Hepatocyte (in vitro differentiated cells): ENCODE results near the gene TBCD. TPM values are rescaled to one million over a fixed set of nuclear protein-coding genes. Genes with fewer than 3 reads are reported as not detected.
"Not testable (repeated sequence)": the region's sequence is repeated elsewhere in the genome, so short reads cannot be mapped to it uniquely, and the experiment has no call there.

ENCODE experiments used
- DNase-seq: peaks from one replicate; pipeline ENCODE4 v3.0.0-alpha.2; 2016; ENCODE audit warnings: low spot score
- H2AFZ ChIP-seq: fragments of 200-600 bp; sonication (generic); 2 replicates; pipeline ENCODE4 v1.6.0; 2016; ENCODE audit warnings: antibody characterized with exemption, mild to moderate bottlenecking
- H3K27ac ChIP-seq: fragments of 200-600 bp; sonication (generic); 2 replicates; pipeline ENCODE4 v1.5.1; 2016; ENCODE audit warnings: mild to moderate bottlenecking
- H3K27me3 ChIP-seq: fragments of 200-600 bp; sonication (generic); 2 replicates; pipeline ENCODE4 v1.6.1; 2016
- H3K36me3 ChIP-seq: fragments of 200-600 bp; sonication (generic); replicated peaks from 2 replicates; pipeline ENCODE4 v1.5.1; 2016; ENCODE audit warnings: low read depth; ENCODE audit not compliant: insufficient read depth
- H3K4me1 ChIP-seq: fragments of 200-600 bp; sonication (generic); 2 replicates; pipeline ENCODE4 v1.5.1; 2016; ENCODE audit warnings: mild to moderate bottlenecking, moderate library complexity; ENCODE audit not compliant: insufficient read depth
- H3K4me2 ChIP-seq: fragments of 200-600 bp; sonication (generic); 2 replicates; pipeline ENCODE4 v1.6.0; 2016
- H3K4me3 ChIP-seq: fragments of 200-600 bp; sonication (generic); 2 replicates; pipeline ENCODE4 v1.5.1; 2016; ENCODE audit warnings: mild to moderate bottlenecking
- H3K79me2 ChIP-seq: fragments of 200-600 bp; sonication (generic); 2 replicates; pipeline ENCODE4 v1.6.0; 2017; ENCODE audit warnings: mild to moderate bottlenecking
- H3K9me2 ChIP-seq: fragments of 200-600 bp; sonication (generic); replicated peaks from 2 replicates; pipeline ENCODE4 v1.6.0; 2017; ENCODE audit warnings: mild to moderate bottlenecking; ENCODE audit not compliant: insufficient read depth
- H3K9me3 ChIP-seq: fragments of 200-600 bp; sonication (generic); 2 replicates; pipeline ENCODE4 v1.5.1; 2016; ENCODE audit warnings: low read depth, mild to moderate bottlenecking
- H4K20me1 ChIP-seq: fragments of 200-600 bp; sonication (generic); 2 replicates; pipeline ENCODE4 v1.6.0; 2016; ENCODE audit warnings: mild to moderate bottlenecking; ENCODE audit not compliant: insufficient read depth, poor library complexity, severe bottlenecking
- EZH2 ChIP-seq: fragments of 200-600 bp; sonication (generic); IDR thresholded peaks from 2 replicates; pipeline ENCODE4 v1.6.1; 2016; ENCODE audit warnings: antibody characterized with exemption, mild to moderate bottlenecking, borderline replicate concordance
- EZH2phosphoT487 ChIP-seq: fragments of 200-600 bp; sonication (generic); IDR thresholded peaks from one replicate; pipeline ENCODE4 v1.6.1; 2018; ENCODE audit warnings: antibody characterized with exemption, mild to moderate bottlenecking, low read depth, moderate library complexity; ENCODE audit not compliant: unreplicated experiment, severe bottlenecking
- WGBS: methylation state at CpG from one replicate; pipeline ENCODE4 v1.1.6; 2016; ENCODE audit warnings: low lambda C conversion rate; ENCODE audit errors: missing lambda C conversion rate; 5-methylcytosine and 5-hydroxymethylcytosine counted together
- polyA plus RNA-seq: library from polyadenylated mRNA; unstranded; fragments of >200 nt; fragmentation: Nextera tagmentation; extraction: Ambion mirVana; gene quantifications from 2 replicates; pipeline ENCODE4 v1.2.1, GENCODE V29; 2016
- total RNA-seq: library from RNA; depleted of rRNA; stranded (reverse); fragments of >200 nt; gene quantifications from 2 replicates; pipeline ENCODE4 v1.2.3, GENCODE V29; 2014
- TF ChIP-seq, protein P1 (sequence below): fragments of 200-600 bp; sonication (generic); IDR thresholded peaks from 2 replicates; pipeline ENCODE4 v1.5.1; 2016; ENCODE audit warnings: antibody characterized with exemption, mild to moderate bottlenecking; ENCODE audit not compliant: poor library complexity

Gene TBCD
- total and polyA plus RNA-seq, 2 experiments from 2014 or later, result 24.5 to 41.5 TPM

DNA sequence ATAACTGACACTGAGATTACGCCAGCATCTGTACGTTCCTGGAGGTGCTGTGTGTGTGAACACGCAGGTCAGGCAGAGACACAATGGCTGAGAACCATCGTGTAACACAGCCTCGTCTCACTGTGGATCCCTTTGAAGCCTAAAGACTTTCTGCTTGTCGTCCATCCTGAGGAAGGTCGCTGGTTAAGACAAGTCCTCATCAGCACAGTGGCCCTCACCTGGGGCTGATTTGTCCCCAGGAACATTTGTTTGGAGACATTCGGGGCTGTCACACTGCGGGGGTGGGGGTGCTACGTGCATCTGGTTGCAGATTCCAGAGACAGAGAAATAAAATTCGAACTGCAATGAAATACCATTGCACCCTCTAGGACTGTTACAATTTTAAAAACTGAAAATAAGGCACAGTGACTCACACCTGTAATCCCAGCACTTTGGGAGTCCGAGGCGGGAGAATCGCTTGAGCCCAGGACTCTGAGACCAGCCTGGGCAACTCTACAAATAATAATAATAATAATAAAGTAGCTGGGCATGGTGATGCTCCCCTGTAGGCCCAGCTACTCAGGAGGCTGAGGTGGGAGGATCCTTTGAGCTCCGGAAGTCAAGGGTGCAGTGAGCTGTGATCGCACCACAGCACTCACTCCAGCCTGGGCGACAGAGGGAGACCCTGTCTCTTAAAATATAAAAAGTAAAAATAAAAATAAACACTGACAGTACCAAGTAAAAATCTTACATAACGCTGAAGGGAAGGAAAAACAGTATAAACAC, 215.6 kb downstream of the TBCD start:
- 84% methylated on average over 18 of the region's 18 CpGs for WGBS
- no peak overlapping the region for H2AFZ ChIP-seq
- no peak for TF ChIP-seq EZH2phosphoT487
- TF ChIP-seq, protein P1, sequence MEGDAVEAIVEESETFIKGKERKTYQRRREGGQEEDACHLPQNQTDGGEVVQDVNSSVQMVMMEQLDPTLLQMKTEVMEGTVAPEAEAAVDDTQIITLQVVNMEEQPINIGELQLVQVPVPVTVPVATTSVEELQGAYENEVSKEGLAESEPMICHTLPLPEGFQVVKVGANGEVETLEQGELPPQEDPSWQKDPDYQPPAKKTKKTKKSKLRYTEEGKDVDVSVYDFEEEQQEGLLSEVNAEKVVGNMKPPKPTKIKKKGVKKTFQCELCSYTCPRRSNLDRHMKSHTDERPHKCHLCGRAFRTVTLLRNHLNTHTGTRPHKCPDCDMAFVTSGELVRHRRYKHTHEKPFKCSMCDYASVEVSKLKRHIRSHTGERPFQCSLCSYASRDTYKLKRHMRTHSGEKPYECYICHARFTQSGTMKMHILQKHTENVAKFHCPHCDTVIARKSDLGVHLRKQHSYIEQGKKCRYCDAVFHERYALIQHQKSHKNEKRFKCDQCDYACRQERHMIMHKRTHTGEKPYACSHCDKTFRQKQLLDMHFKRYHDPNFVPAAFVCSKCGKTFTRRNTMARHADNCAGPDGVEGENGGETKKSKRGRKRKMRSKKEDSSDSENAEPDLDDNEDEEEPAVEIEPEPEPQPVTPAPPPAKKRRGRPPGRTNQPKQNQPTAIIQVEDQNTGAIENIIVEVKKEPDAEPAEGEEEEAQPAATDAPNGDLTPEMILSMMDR, result no peak
- TF ChIP-seq EZH2, result no peak

DNA sequence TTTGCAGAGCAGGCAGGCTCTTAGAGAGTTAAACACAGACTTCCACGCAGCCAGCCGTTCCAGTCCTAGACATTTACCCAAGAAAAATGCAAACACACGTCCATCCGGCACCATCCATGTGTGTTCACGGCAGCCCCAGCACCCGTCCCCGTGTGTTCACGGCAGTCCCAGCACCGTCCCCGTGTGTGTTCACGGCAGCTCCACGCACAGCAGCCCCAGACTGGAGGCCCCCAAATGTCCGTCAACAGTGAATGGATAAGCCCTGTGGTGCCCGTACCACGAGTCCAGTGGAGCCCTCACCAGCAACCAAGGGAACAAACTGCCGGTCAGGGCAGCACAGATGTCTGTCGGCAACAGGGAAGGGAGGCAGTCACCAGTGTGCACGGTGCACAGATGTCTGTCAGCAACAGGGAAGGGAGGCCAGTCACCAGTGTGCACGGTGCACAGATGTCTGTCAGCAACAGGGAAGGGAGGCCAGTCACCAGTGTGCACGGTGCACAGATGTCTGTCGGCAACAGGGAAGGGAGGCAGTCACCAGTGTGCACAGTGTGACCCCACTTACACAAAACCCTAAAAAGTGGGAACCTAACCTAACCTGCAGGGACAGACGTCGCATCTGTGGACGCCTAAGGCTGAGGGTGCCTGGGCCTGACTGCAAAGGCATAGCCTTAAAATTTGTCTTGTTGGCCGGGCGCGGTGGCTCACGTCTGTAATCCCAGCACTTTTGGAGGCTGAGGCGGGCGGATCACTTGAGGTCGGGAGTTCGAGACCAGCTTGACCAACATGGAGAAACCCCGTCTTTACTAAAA, 216.4 kb downstream of the TBCD start:
- not testable (repeated sequence) for H3K4me2 ChIP-seq, H3K79me2 ChIP-seq, H3K36me3 ChIP-seq, H3K4me1 ChIP-seq, H3K4me3 ChIP-seq, H3K27me3 ChIP-seq, DNase-seq, H4K20me1 ChIP-seq, H3K9me2 ChIP-seq, H3K9me3 ChIP-seq, H2AFZ ChIP-seq, H3K27ac ChIP-seq
- WGBS, result 78% methylated on average over 32 of the region's 33 CpGs

More for the DNA sequence above, 215.6 kb downstream of the TBCD start:
- Histone ChIP-seq H4K20me1 (no peaks in the 10 kb centered on the region), H3K27me3 (no peaks in the 10 kb centered on the region), H3K36me3 (no peaks in the 10 kb centered on the region), H3K4me1 (peaks cover 5% of the 10 kb centered on the region), H3K9me2 (no peaks in the 10 kb centered on the region), H3K4me2 (no peak overlapping the region), H3K4me3 (no peak overlapping the region), H3K79me2 (no peaks in the 10 kb centered on the region), H3K9me3 (no peaks in the 10 kb centered on the region), H3K27ac (no peak overlapping the region)
- DNase-seq, result no peak

DNA sequence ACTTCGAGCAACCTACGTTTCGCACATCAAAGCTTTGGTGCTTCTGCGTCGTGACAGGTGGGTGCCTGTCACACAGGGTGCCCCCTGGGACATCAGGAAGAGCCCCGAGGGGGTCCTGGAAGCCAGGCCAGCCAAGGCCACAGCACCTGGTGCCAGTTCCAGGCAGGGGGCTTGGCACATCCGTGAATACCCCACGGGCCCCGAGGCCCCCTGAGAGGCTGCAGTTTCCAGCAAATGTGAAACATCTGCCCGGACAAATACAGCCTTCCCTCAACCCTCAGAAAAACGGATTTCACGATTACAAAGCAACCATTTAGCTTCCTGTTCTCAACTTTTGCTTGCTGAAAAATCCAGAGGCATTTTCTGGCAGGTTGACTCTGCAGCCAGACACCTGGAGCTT, 218.2 kb downstream of the TBCD start:
- WGBS, result 76% methylated on average over 12 of the region's 12 CpGs
- H3K9me3 ChIP-seq, result no peaks in the 10 kb centered on the region
- no peaks in the 10 kb centered on the region for H3K79me2 ChIP-seq
- no peaks in the 10 kb centered on the region for H3K4me1 ChIP-seq
- no peak overlapping the region for H3K27ac ChIP-seq
- TF ChIP-seq, protein P1, result no peak
- TF ChIP-seq EZH2phosphoT487, result no peak
- TF ChIP-seq EZH2, result no peak
- H2AFZ ChIP-seq, result no peak overlapping the region
- no peaks in the 10 kb centered on the region for H3K9me2 ChIP-seq
- H3K36me3 ChIP-seq, result no peaks in the 10 kb centered on the region
- no peak for DNase-seq
- no peak overlapping the region for H3K4me3 ChIP-seq
- H4K20me1 ChIP-seq, result no peaks in the 10 kb centered on the region
- H3K27me3 ChIP-seq, result no peaks in the 10 kb centered on the region
- no peak overlapping the region for H3K4me2 ChIP-seq
